Measurements from ENCODE around the gene SCRN3.

DNA sequence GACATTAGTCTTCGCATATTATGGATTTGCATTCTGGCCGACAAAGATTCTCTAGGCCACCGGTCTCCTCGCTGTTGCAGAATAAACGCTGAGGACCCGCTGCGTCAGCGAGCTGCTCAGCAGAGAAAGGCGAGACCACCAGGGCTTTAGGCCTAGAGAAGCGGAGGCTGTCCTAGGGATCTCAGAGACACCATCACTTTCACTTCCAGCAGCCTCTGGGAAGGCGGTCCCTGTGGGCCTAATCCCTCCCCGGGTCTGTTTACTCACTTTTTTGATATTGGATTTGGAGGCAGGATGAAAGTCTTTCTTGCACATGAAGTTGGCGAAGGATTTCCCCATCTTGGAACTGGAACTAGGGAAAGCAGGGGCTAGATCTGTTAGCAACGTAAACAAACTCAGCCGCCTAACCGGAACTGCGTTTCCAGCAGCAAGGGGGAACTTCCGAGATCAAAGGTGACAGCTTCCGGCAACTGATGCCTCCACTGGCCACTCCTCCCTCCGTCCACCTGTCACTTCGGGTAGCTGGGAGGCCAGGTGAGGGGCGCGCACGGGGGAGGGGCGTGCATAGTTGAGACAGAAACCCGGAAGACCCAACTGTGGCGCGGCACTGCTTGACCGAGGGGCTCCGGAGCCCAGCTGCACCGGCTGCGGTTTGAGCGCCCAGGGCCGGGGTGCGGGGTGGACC is at the start of gene SCRN3:
- TF ChIP-seq EZH2 (IDR thresholded peaks at IDR 0.05; ENCODE audit: borderline replicate concordance, low read length), result no peak
- TF ChIP-seq, protein P1, sequence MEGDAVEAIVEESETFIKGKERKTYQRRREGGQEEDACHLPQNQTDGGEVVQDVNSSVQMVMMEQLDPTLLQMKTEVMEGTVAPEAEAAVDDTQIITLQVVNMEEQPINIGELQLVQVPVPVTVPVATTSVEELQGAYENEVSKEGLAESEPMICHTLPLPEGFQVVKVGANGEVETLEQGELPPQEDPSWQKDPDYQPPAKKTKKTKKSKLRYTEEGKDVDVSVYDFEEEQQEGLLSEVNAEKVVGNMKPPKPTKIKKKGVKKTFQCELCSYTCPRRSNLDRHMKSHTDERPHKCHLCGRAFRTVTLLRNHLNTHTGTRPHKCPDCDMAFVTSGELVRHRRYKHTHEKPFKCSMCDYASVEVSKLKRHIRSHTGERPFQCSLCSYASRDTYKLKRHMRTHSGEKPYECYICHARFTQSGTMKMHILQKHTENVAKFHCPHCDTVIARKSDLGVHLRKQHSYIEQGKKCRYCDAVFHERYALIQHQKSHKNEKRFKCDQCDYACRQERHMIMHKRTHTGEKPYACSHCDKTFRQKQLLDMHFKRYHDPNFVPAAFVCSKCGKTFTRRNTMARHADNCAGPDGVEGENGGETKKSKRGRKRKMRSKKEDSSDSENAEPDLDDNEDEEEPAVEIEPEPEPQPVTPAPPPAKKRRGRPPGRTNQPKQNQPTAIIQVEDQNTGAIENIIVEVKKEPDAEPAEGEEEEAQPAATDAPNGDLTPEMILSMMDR (IDR thresholded peaks at IDR 0.05; ENCODE audit: low read length), result no peak
